PC-3 (cell line): Measurements from ENCODE around the gene MARF1. TPM values are rescaled to one million over a fixed set of nuclear protein-coding genes. Genes with fewer than 3 reads are reported as not detected.

Experiments used
- ATAC-seq: fragments of 200-7000 bp; cut with Tn5 transposase; 2 replicates; pipeline ENCODE4 v1.9.1; 2020; ENCODE audit warnings: mild to moderate bottlenecking, moderate library complexity
- BruUV-seq: library from RNA; stranded (reverse); fragments of 400-500 nt; replicated peaks from 2 replicates; lab custom pipeline; 2021; lab: Mats Ljungman, UMichigan
- CTCF ChIA-PET: fragments of 300-600 bp; sonication (Branson Sonifier 250); formaldehyde crosslinking; loops from one replicate; lab custom pipeline; 2022; ENCODE audit warnings: antibody characterized with exemption; lab: Charles Lee
- POLR2A ChIA-PET: fragments of 300-600 bp; sonication (Branson Sonifier 250); formaldehyde crosslinking; loops from one replicate; lab custom pipeline; 2022; ENCODE audit warnings: antibody characterized with exemption; ENCODE audit not compliant: unreplicated experiment; lab: Charles Lee
- DNase-seq: peaks from one replicate; pipeline ENCODE4 v3.0.0-alpha.2; 2015
- H2AFZ ChIP-seq: fragments of 300-600 bp; sonication (generic); 2 replicates; pipeline ENCODE4 v1.6.0; 2016; ENCODE audit warnings: antibody characterized with exemption, low read length
- H3F3A ChIP-seq: fragments of 300-600 bp; sonication (generic); one replicate; pipeline ENCODE4 v1.6.0; 2017; ENCODE audit warnings: antibody characterized with exemption, low read length, control low read depth, mild to moderate bottlenecking; ENCODE audit not compliant: unreplicated experiment
- H3K27ac ChIP-seq: fragments of 300-600 bp; sonication (generic); 2 replicates; pipeline ENCODE4 v1.5.1; 2016; ENCODE audit warnings: mild to moderate bottlenecking, low read length
- H3K27me3 ChIP-seq: fragments of 300-600 bp; sonication (generic); 2 replicates; pipeline ENCODE4 v1.6.1; 2016; ENCODE audit warnings: low read length, mixed read lengths
- H3K36me3 ChIP-seq: fragments of 300-600 bp; sonication (generic); 2 replicates; pipeline ENCODE4 v1.6.1; 2016; ENCODE audit warnings: low read depth, mixed run types, low read length, mixed read lengths
- H3K4me1 ChIP-seq: fragments of 300-600 bp; sonication (generic); 2 replicates; pipeline ENCODE4 v1.5.1; 2016; ENCODE audit warnings: low read length; ENCODE audit not compliant: insufficient read depth
- H3K4me2 ChIP-seq: fragments of 300-600 bp; sonication (generic); 2 replicates; pipeline ENCODE4 v1.6.0; 2016; ENCODE audit warnings: low read length
- H3K4me3 ChIP-seq: fragments of 300-600 bp; sonication (generic); 2 replicates; pipeline ENCODE4 v1.5.1; 2016; ENCODE audit warnings: mild to moderate bottlenecking, low read length, mixed read lengths
- H3K79me2 ChIP-seq: fragments of 300-600 bp; sonication (generic); 2 replicates; pipeline ENCODE4 v1.6.1; 2017; ENCODE audit warnings: low read length, mixed read lengths
- H3K9ac ChIP-seq: fragments of 300-600 bp; sonication (generic); 2 replicates; pipeline ENCODE4 v1.6.0; 2016; ENCODE audit warnings: mild to moderate bottlenecking, low read length
- H3K9me2 ChIP-seq: fragments of 300-600 bp; sonication (generic); replicated peaks from 2 replicates; pipeline ENCODE4 v1.6.1; 2016; ENCODE audit warnings: mixed run types, low read length, mixed read lengths
- H3K9me3 ChIP-seq: fragments of 300-600 bp; sonication (generic); 2 replicates; pipeline ENCODE4 v1.6.1; 2016; ENCODE audit warnings: low read length, mixed read lengths
- H4K20me1 ChIP-seq: fragments of 300-600 bp; sonication (generic); 2 replicates; pipeline ENCODE4 v1.6.1; 2016; ENCODE audit warnings: low read length, mixed read lengths
- CTCF ChIP-seq: fragments of 300-600 bp; sonication (generic); conservative IDR thresholded peaks from 2 replicates; pipeline ENCODE4 v1.5.1; 2017; ENCODE audit warnings: antibody characterized with exemption, low read depth, mild to moderate bottlenecking, low read length
- EZH2 ChIP-seq: fragments of 300-600 bp; sonication (generic); IDR thresholded peaks from one replicate; pipeline ENCODE4 v1.6.1; 2017; ENCODE audit warnings: antibody characterized with exemption, mild to moderate bottlenecking, low read length; ENCODE audit not compliant: unreplicated experiment
- EZH2phosphoT487 ChIP-seq: fragments of 300-600 bp; sonication (generic); IDR thresholded peaks from 2 replicates; pipeline ENCODE4 v1.6.1; 2018; ENCODE audit warnings: mild to moderate bottlenecking, antibody characterized with exemption, low read length, borderline replicate concordance
- intact Hi-C: fragments of 100-400 bp; cut with micrococcal nuclease; formaldehyde crosslinking; loops from 2 replicates; pipeline ENCODE4 v1.9.0; 2023
- total RNA-seq: library from RNA; depleted of rRNA; stranded (reverse); fragments of >200 nt; gene quantifications from 2 replicates; pipeline ENCODE4 v1.2.3, GENCODE V29; 2014

Gene MARF1
- total RNA-seq, 1 experiment from 2014 or later, result 6.7 TPM

- Histone ChIP-seq H2AFZ (no peak overlapping the region), H3K9me3 (no peaks in the 10 kb centered on the region), H3F3A (no peaks in the 10 kb centered on the region), H3K36me3 (no peaks in the 10 kb centered on the region; the same call in 1 of the 2 replicates), H4K20me1 (no peaks in the 10 kb centered on the region), H3K27me3 (no peaks in the 10 kb centered on the region), H3K9ac (no peak overlapping the region), H3K27ac (no peak overlapping the region), H3K4me1 (peaks cover 5% of the 10 kb centered on the region), H3K4me2 (no peak overlapping the region), H3K79me2 (no peaks in the 10 kb centered on the region), H3K9me2 (no peaks in the 10 kb centered on the region), H3K4me3 (no peak overlapping the region)
- no TSS peak for BruUV-seq
- no peak for DNase-seq
- ChIA-PET POLR2A (no interaction called here), CTCF (no interaction called here)
- ATAC-seq, result no peak
- intact Hi-C loops, result no loop called here
- TF ChIP-seq EZH2phosphoT487, result no peak
- no peak for TF ChIP-seq EZH2
- TF ChIP-seq CTCF, result no peak
Observed at GRCh38 chr16:15616012-15616411, 26.9 kb downstream of the MARF1 start.

- Histone ChIP-seq H3K36me3 (peaks cover 4% of the 10 kb centered on the region; the same call in 1 of the 2 replicates), H3K4me1 (peaks cover 12% of the 10 kb centered on the region), H3K9me3 (no peaks in the 10 kb centered on the region), H3F3A (no peaks in the 10 kb centered on the region), H3K9ac (no peak overlapping the region), H3K9me2 (no peaks in the 10 kb centered on the region), H2AFZ (no peak overlapping the region; the same call in 1 of the 2 replicates), H3K27me3 (no peaks in the 10 kb centered on the region), H3K4me2 (no peak overlapping the region), H3K79me2 (no peaks in the 10 kb centered on the region), H3K4me3 (no peak overlapping the region), H3K27ac (peak overlapping the region; percentile 29; the same call in 1 of the 2 replicates), H4K20me1 (no peaks in the 10 kb centered on the region)
- BruUV-seq, result no TSS peak
- POLR2A ChIA-PET, result interaction anchor here (0.6 kb wide), 1 partner anchor 29 kb away, joined by 8 read pairs; the partner anchor contains the start of gene MARF1
- CTCF ChIA-PET, result no interaction called here
- peak; percentile 73 for DNase-seq
- TF ChIP-seq EZH2phosphoT487 (no peak), CTCF (no peak), EZH2 (no peak)
- peak; percentile 81 for ATAC-seq
- intact Hi-C loops, result no loop called here
Observed at GRCh38 chr16:15613676-15614075, 29.3 kb downstream of the MARF1 start.

GRCh38 chr16:15611610-15612009, 31.3 kb downstream of the MARF1 start:
- no TSS peak for BruUV-seq
- ATAC-seq (no peak), DNase-seq (no peak)
- Histone ChIP-seq H3K4me1 (peaks cover 12% of the 10 kb centered on the region), H3K9me3 (no peaks in the 10 kb centered on the region), H3K4me3 (no peak overlapping the region), H3K27ac (no peak overlapping the region), H3K36me3 (peaks cover 7% of the 10 kb centered on the region; the same call in 1 of the 2 replicates), H3K9me2 (no peaks in the 10 kb centered on the region), H3K4me2 (no peak overlapping the region), H3F3A (no peaks in the 10 kb centered on the region), H2AFZ (no peak overlapping the region), H4K20me1 (no peaks in the 10 kb centered on the region), H3K27me3 (no peaks in the 10 kb centered on the region), H3K9ac (no peak overlapping the region), H3K79me2 (no peaks in the 10 kb centered on the region)
- POLR2A ChIA-PET, result no interaction called here
- intact Hi-C loops, result no loop called here
- no peak for TF ChIP-seq CTCF
- TF ChIP-seq EZH2phosphoT487, result no peak
- no peak for TF ChIP-seq EZH2
- CTCF ChIA-PET, result no interaction called here
